ENCODE data around the gene TYW3.
A peak's percentile ranks its signal among the peaks of the same experiment; 100 is the strongest.
"Not testable (repeated sequence)": the region's sequence is repeated elsewhere in the genome, so short reads cannot be mapped to it uniquely, and the experiment has no call there.

TYW3 gene

GRCh38 chr1:74732071-74732946, 643 bp upstream of the TYW3 start:
- DNase-seq = not testable (repeated sequence)

- peak; percentile 44 for DNase-seq
Measured at GRCh38 chr1:74733604-74734484, 892 bp downstream of the TYW3 start.

GRCh38 chr1:74737333-74737732, 4.4 kb downstream of the TYW3 start:
- no peak for DNase-seq

- not testable (repeated sequence) for DNase-seq
Measured at GRCh38 chr1:74740307-74740980, 7.5 kb downstream of the TYW3 start.

GRCh38 chr1:74745247-74745646, 12.3 kb downstream of the TYW3 start:
- not testable (repeated sequence) for DNase-seq

- DNase-seq = no peak
Measured at GRCh38 chr1:74748960-74749359, 16.0 kb downstream of the TYW3 start.

- DNase-seq = no peak
Measured at GRCh38 chr1:74753104-74753503, 20.2 kb downstream of the TYW3 start.

- DNase-seq = no peak
Measured at GRCh38 chr1:74755475-74755874, 22.5 kb downstream of the TYW3 start.

- not testable (repeated sequence) for DNase-seq
Measured at GRCh38 chr1:74756650-74757049, 23.7 kb downstream of the TYW3 start.

- DNase-seq = no peak
Measured at GRCh38 chr1:74763807-74764206, 30.9 kb downstream of the TYW3 start.

- DNase-seq = no peak
Measured at GRCh38 chr1:74766579-74766978, 33.6 kb downstream of the TYW3 start.

- no peak for DNase-seq
Measured at GRCh38 chr1:74767490-74767889, 34.5 kb downstream of the TYW3 start.

GRCh38 chr1:74771913-74772515, 39.1 kb downstream of the TYW3 start:
- peak; percentile 31 for DNase-seq

- no peak for DNase-seq
Measured at GRCh38 chr1:74772945-74773344, 40.0 kb downstream of the TYW3 start.

- no peak for DNase-seq
Measured at GRCh38 chr1:74773582-74773981, 40.6 kb downstream of the TYW3 start.

- no peak for DNase-seq
Measured at GRCh38 chr1:74775735-74776134, 42.8 kb downstream of the TYW3 start.

GRCh38 chr1:74777525-74777924, 44.6 kb downstream of the TYW3 start:
- no peak for DNase-seq

GRCh38 chr1:74779750-74780149, 46.8 kb downstream of the TYW3 start:
- DNase-seq = no peak

GRCh38 chr1:74780594-74780993, 47.6 kb downstream of the TYW3 start:
- DNase-seq = no peak

- no peak for DNase-seq
Measured at GRCh38 chr1:74785944-74786343, 53.0 kb downstream of the TYW3 start.

GRCh38 chr1:74790453-74790852, 57.5 kb downstream of the TYW3 start:
- no peak for DNase-seq

- DNase-seq = no peak
Measured at GRCh38 chr1:74791491-74791890, 58.5 kb downstream of the TYW3 start.

Data from NCI-H226 (cell line).